LNCaP clone FGC (cell line): Measurements from ENCODE around the gene HLX.
A peak's percentile ranks its signal among the peaks of the same experiment; 100 is the strongest.

Source experiments
- DNase-seq: peaks from one replicate; pipeline ENCODE4 v3.0.0-alpha.2; 2011; ENCODE audit warnings: low read depth
- H3K4me3 ChIP-seq: 2 replicates; pipeline ENCODE4 v1.5.1; 2011; ENCODE audit warnings: mild to moderate bottlenecking, low read depth, low read length, control low read depth
- CTCF ChIP-seq: IDR thresholded peaks from 2 replicates; pipeline ENCODE4 v1.5.1; 2012; ENCODE audit warnings: mild to moderate bottlenecking; ENCODE audit not compliant: control insufficient read depth, insufficient read depth; ENCODE audit errors: extremely low read depth

HLX gene

DNA sequence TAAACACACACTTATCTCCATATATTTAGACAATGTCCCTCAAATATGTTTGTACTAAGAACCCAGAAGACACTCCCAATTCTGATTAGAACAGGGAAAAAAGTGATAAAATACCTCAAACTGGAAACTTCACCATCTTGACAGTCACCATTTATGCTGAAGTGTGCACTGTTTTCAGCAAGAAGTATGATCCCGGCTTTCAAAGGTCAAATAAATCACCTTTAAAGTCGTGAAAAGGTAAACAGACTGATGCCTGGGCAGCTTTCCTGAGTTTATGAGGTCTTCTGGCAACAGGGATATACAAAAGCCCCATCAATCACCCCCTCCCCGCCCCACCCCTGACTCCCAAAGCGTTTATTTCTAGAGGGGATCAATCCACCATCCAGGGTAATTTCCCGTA is 37.9 kb downstream of the HLX start:
- no peak overlapping the region for H3K4me3 ChIP-seq
- no peak for DNase-seq
- TF ChIP-seq CTCF = no peak

DNA sequence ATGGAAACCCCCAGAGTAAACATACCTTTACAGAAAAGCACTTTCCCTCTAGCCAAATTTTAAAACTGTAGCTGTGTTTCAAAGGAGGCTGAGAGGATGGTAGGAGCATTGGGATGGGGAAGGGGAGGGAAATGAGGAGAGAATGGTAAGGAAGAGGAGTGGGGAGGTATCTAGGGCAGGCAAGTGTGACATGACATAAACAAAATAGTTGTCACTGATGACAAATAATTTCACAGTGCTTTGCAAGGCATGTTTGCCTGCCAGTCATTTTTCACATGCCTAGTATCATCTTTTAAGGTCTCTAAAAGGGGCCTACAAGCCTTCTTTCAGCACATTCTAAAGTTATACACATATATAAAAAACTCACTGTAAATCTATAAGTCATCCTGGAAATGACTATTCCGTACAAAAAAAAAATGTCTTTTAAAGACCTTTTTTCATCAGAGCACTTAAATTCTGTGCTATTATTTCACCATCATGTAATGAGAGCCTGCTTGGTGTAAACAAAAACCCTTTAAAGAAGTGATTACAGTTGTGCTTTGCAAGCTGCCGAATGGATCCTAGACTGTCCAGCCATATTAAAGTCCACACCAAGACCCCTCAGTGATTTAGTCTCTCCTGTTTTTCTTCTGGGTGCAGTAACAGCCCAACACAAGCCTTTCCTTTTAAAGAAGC is 38.4 kb downstream of the HLX start:
- H3K4me3 ChIP-seq = no peak overlapping the region
- TF ChIP-seq CTCF = no peak
- DNase-seq = no peak

- TF ChIP-seq CTCF = 0 out of 2 replicates have a peak, but pooled peaks have one; percentile 8
- peak; percentile 96 for DNase-seq
- H3K4me3 ChIP-seq = no peak overlapping the region
These were observed 39.2 kb downstream of the HLX start for GRCh38 chr1:220918285-220918951.

- TF ChIP-seq CTCF = no peak
- no peak for DNase-seq
- no peak overlapping the region for H3K4me3 ChIP-seq
These were observed 41.7 kb downstream of the HLX start for GRCh38 chr1:220920967-220921366.

DNA sequence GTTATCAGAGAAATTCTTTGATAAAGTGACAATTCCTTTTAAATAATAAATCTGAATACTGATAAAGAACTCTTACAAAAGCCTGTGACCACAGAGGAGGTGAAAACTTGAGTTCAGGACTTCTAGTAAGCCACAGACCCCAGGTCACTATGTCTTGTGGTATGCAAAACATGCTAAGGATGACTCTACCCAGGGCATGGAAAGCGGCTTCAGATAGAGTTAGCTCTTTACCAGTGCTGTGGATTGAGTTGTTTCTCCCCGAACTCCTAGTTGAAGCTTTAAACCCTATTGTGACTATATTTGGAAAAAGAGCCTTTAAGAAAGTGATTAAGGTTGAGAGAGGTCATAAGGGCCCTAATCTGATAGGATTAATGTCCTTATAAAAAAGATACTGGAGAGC is 42.3 kb downstream of the HLX start:
- H3K4me3 ChIP-seq = no peak overlapping the region
- DNase-seq = no peak
- no peak for TF ChIP-seq CTCF

DNA sequence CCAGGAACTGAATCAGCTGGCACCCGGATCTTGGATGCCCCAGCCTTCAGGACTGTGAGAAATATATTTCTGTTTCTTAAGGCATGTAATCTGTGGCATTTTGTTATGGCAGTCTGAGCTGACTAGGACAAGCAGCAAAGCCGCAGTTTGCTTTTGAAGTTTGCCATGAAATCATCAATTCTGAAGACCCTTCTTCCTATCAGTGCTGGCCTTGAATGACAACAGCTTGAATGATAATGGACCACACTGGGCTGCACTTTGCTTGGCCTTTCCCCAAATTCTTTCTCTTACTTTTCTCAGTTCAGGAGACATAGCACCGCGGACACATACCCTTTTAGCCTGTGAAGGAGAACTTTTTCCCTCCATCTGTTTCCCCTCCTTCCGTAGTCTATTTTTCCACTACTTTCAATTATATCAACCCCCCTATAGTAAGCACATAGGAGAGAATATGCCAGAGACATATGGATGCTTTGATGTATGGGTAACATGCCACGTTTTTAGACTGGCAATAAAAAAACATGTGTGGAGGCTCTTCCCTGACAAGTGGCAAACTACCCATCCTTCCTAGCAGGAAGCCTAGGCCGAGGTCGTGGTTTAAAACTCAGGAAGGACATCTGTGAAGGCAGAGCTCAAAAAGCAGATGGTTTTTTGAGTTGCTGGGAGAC is 42.9 kb downstream of the HLX start:
- TF ChIP-seq CTCF = no peak
- no peak overlapping the region for H3K4me3 ChIP-seq
- DNase-seq = no peak
